HepG2 (cell line): ENCODE data around the gene CBFA2T2. TPM values are rescaled to one million over a fixed set of nuclear protein-coding genes. Genes with fewer than 3 reads are reported as not detected.

Source experiments
- E2F5 ChIP-seq: sonication (generic); formaldehyde crosslinking; conservative IDR thresholded peaks from 2 replicates; pipeline ENCODE4 v1.4.0; 2020; ENCODE audit warnings: missing genetic modification reagents
- GMEB2 ChIP-seq: IDR thresholded peaks from 2 replicates; pipeline ENCODE4 v1.6.1; 2016; ENCODE audit warnings: missing biosample characterization, missing genetic modification reagents, low read depth
- HINFP ChIP-seq: sonication (generic); formaldehyde crosslinking; IDR thresholded peaks from 2 replicates; pipeline ENCODE4 v1.4.0; 2020; ENCODE audit warnings: low read depth, mild to moderate bottlenecking, missing genetic modification reagents
- KDM2A ChIP-seq: sonication (generic); formaldehyde crosslinking; IDR thresholded peaks from 2 replicates; pipeline ENCODE4 v1.4.0; 2020; ENCODE audit warnings: low read depth, missing genetic modification reagents, borderline replicate concordance
- REPIN1 ChIP-seq: sonication (generic); formaldehyde crosslinking; IDR thresholded peaks from 2 replicates; pipeline ENCODE4 v1.8.0; 2022; ENCODE audit warnings: missing genetic modification reagents, low read depth, mild to moderate bottlenecking, borderline replicate concordance
- TFDP1 ChIP-seq: IDR thresholded peaks from 2 replicates; pipeline ENCODE4 v1.6.1; 2016; ENCODE audit warnings: missing compliant biosample characterization, missing genetic modification reagents, borderline replicate concordance
- TOE1 ChIP-seq: sonication (generic); formaldehyde crosslinking; IDR thresholded peaks from 2 replicates; pipeline ENCODE4 v1.4.0; 2020; ENCODE audit warnings: mild to moderate bottlenecking, missing genetic modification reagents
- UBTF ChIP-seq: sonication (generic); formaldehyde crosslinking; IDR thresholded peaks from 2 replicates; pipeline ENCODE4 v1.4.0; 2020; ENCODE audit warnings: mild to moderate bottlenecking, missing genetic modification reagents
- ZFY ChIP-seq: sonication (generic); formaldehyde crosslinking; IDR thresholded peaks from 2 replicates; pipeline ENCODE4 v1.4.0; 2020; ENCODE audit warnings: missing genetic modification reagents
- ZMYM2 ChIP-seq: sonication (generic); formaldehyde crosslinking; IDR thresholded peaks from 2 replicates; pipeline ENCODE4 v1.8.0; 2022; ENCODE audit warnings: mild to moderate bottlenecking, missing genetic modification reagents
- ZNF460 ChIP-seq: sonication (generic); formaldehyde crosslinking; IDR thresholded peaks from 2 replicates; pipeline ENCODE4 v1.5.1; 2020; ENCODE audit warnings: missing genetic modification reagents, mild to moderate bottlenecking, borderline replicate concordance
- ZNF609 ChIP-seq: sonication (generic); formaldehyde crosslinking; IDR thresholded peaks from 2 replicates; pipeline ENCODE4 v1.4.0; 2020; ENCODE audit warnings: mild to moderate bottlenecking, missing genetic modification reagents, borderline replicate concordance
- ZSCAN21 ChIP-seq: sonication (generic); formaldehyde crosslinking; IDR thresholded peaks from 2 replicates; pipeline ENCODE4 v1.8.0; 2022; ENCODE audit warnings: mild to moderate bottlenecking, missing genetic modification reagents, moderate library complexity, borderline replicate concordance
- ZSCAN22 ChIP-seq: sonication (generic); formaldehyde crosslinking; IDR thresholded peaks from 2 replicates; pipeline ENCODE4 v1.4.0; 2020; ENCODE audit warnings: mild to moderate bottlenecking, missing genetic modification reagents
- polyA plus RNA-seq, 8 experiments: library from polyadenylated mRNA; depleted of rRNA in 3 of 8; stranded (reverse) in 7 of 8; unstranded in 1 of 8; fragments of >200 nt; fragmentation: Illumina TruSeq in 4 of 8; extraction: Trizol in 4 of 8; gene quantifications; 2 replicates each; pipeline versions ENCODE4 v1.2.1 to v1.2.3, GENCODE V29; 2011 to 2016; ENCODE audit warnings: low read depth in 4 of 8, missing spikeins in 1 of 8, mixed read lengths in 1 of 8; ENCODE audit not compliant: insufficient read depth in 1 of 8
- total RNA-seq, 5 experiments: library from RNA; depleted of rRNA; stranded (reverse); fragments of >200 nt; fragmentation: Illumina TruSeq; extraction: Trizol; gene quantifications; 2 replicates each; pipeline ENCODE4 v1.2.3, GENCODE V29; 2016; ENCODE audit warnings: low read depth in 1 of 5

The CBFA2T2 gene
- total and polyA plus RNA-seq, 2 of the 13 experiments (the other 11 are each of a cell fraction or from before 2014, with no cell fraction given): 6.3 to 21.2 TPM

GRCh38 chr20:33686100-33686983 lies 196.4 kb downstream of the CBFA2T2 start, which contains the start of gene E2F1 (continued):
- TF ChIP-seq UBTF (CRISPR knock-in tag): peak; percentile 41
- TF ChIP-seq HINFP (CRISPR knock-in tag): peak; percentile 58
- TF ChIP-seq TFDP1 (CRISPR knock-in tag): peak; percentile 99
- peak; percentile 74 for TF ChIP-seq REPIN1
- TF ChIP-seq ZMYM2 (CRISPR knock-in tag): no peak
- TF ChIP-seq ZNF609 (CRISPR knock-in tag): no peak
- TF ChIP-seq E2F5 (CRISPR knock-in tag): peak; percentile 98
- 0 out of 2 replicates have a peak, but pooled peaks have one; percentile 58 for TF ChIP-seq GMEB2 (CRISPR knock-in tag)
- TF ChIP-seq ZSCAN22 (CRISPR knock-in tag): no peak
- peak; percentile 97; the same call in 1 of the 2 replicates for TF ChIP-seq ZSCAN21
- 0 out of 2 replicates have a peak, but pooled peaks have one; percentile 42 for TF ChIP-seq TOE1 (CRISPR knock-in tag)
- TF ChIP-seq ZNF460 (CRISPR knock-in tag): no peak
- peak; percentile 80; the same call in 1 of the 2 replicates for TF ChIP-seq KDM2A (CRISPR knock-in tag)
- no peak; the same call in none of the 2 replicates for TF ChIP-seq ZFY
